MG63 (cell line): ENCODE data around the gene C2orf92. TPM values are rescaled to one million over a fixed set of nuclear protein-coding genes. Genes with fewer than 3 reads are reported as not detected.
"Not testable (repeated sequence)": the region's sequence is repeated elsewhere in the genome, so short reads cannot be mapped to it uniquely, and the experiment has no call there.

Source experiments
- DNase-seq: peaks from one replicate; pipeline ENCODE4 v3.0.0-alpha.2; 2020
- H3K27me3 ChIP-seq: fragments of 250-450 bp; sonication (Bioruptor Pico); 2 replicates; pipeline ENCODE4 v1.5.1; 2020; ENCODE audit warnings: mild to moderate bottlenecking, moderate library complexity
- H3K36me3 ChIP-seq: fragments of 250-450 bp; sonication (Bioruptor Pico); 2 replicates; pipeline ENCODE4 v1.5.1; 2020; ENCODE audit warnings: mild to moderate bottlenecking, moderate library complexity
- H3K4me3 ChIP-seq: fragments of 250-450 bp; sonication (Bioruptor Pico); 2 replicates; pipeline ENCODE4 v1.5.1; 2020; ENCODE audit warnings: mild to moderate bottlenecking, moderate library complexity
- H3K9me3 ChIP-seq: fragments of 250-450 bp; sonication (Bioruptor Pico); 2 replicates; pipeline ENCODE4 v1.5.1; 2020; ENCODE audit warnings: mild to moderate bottlenecking, moderate library complexity
- total RNA-seq: library from RNA; depleted of rRNA; stranded (reverse); fragments of >200 nt; shearing (Covaris generic); gene quantifications from 2 replicates; pipeline ENCODE4 v1.2.3, GENCODE V29; 2014; ENCODE audit warnings: low replicate concordance

The C2orf92 gene
- total RNA-seq, 1 experiment from 2014 or later: not detected

GRCh38 chr2:97702731-97703470, 33.4 kb downstream of the C2orf92 start:
- DNase-seq: no peak
- H3K4me3 ChIP-seq: no peak overlapping the region

GRCh38 chr2:97703741-97704140, 34.2 kb downstream of the C2orf92 start:
- Histone ChIP-seq H3K4me3 (no peak overlapping the region), H3K36me3 (no peaks in the 10 kb centered on the region), H3K9me3 (no peaks in the 10 kb centered on the region), H3K27me3 (no peaks in the 10 kb centered on the region)
- no peak for DNase-seq

More at GRCh38 chr2:97702731-97703470, 33.4 kb downstream of the C2orf92 start:
- Histone ChIP-seq H3K36me3 (no peaks in the 10 kb centered on the region), H3K9me3 (no peaks in the 10 kb centered on the region), H3K27me3 (no peaks in the 10 kb centered on the region)

GRCh38 chr2:97704989-97705388, 35.5 kb downstream of the C2orf92 start:
- Histone ChIP-seq H3K27me3 (no peaks in the 10 kb centered on the region; the same call in 1 of the 2 replicates), H3K4me3 (no peak overlapping the region), H3K36me3 (no peaks in the 10 kb centered on the region), H3K9me3 (no peaks in the 10 kb centered on the region)
- no peak for DNase-seq

GRCh38 chr2:97706112-97706511, 36.6 kb downstream of the C2orf92 start:
- no peaks in the 10 kb centered on the region; the same call in 1 of the 2 replicates for H3K27me3 ChIP-seq
- no peak for DNase-seq
- H3K4me3 ChIP-seq: no peak overlapping the region
- no peaks in the 10 kb centered on the region for H3K36me3 ChIP-seq
- H3K9me3 ChIP-seq: no peaks in the 10 kb centered on the region

- DNase-seq: no peak
- no peaks in the 10 kb centered on the region for H3K36me3 ChIP-seq
Observed at GRCh38 chr2:97706708-97707345, 37.3 kb downstream of the C2orf92 start.

GRCh38 chr2:97707362-97708047, 38.0 kb downstream of the C2orf92 start:
- no peaks in the 10 kb centered on the region; the same call in 1 of the 2 replicates for H3K27me3 ChIP-seq
- H3K4me3 ChIP-seq: no peak overlapping the region
- H3K36me3 ChIP-seq: no peaks in the 10 kb centered on the region
- DNase-seq: no peak
- no peaks in the 10 kb centered on the region for H3K9me3 ChIP-seq

More at GRCh38 chr2:97706708-97707345, 37.3 kb downstream of the C2orf92 start:
- H3K4me3 ChIP-seq: no peak overlapping the region
- H3K9me3 ChIP-seq: no peaks in the 10 kb centered on the region
- H3K27me3 ChIP-seq: no peaks in the 10 kb centered on the region; the same call in 1 of the 2 replicates

GRCh38 chr2:97708048-97708380, 38.5 kb downstream of the C2orf92 start:
- no peaks in the 10 kb centered on the region; the same call in 1 of the 2 replicates for H3K27me3 ChIP-seq
- H3K36me3 ChIP-seq: no peaks in the 10 kb centered on the region
- no peak for DNase-seq
- H3K9me3 ChIP-seq: no peaks in the 10 kb centered on the region
- no peak overlapping the region for H3K4me3 ChIP-seq

- no peaks in the 10 kb centered on the region for H3K9me3 ChIP-seq
- H3K4me3 ChIP-seq: no peak overlapping the region
- no peaks in the 10 kb centered on the region for H3K36me3 ChIP-seq
- DNase-seq: no peak
- no peaks in the 10 kb centered on the region; the same call in 1 of the 2 replicates for H3K27me3 ChIP-seq
Observed at GRCh38 chr2:97708608-97709007, 39.1 kb downstream of the C2orf92 start.

GRCh38 chr2:97711394-97711711, 41.8 kb downstream of the C2orf92 start:
- Histone ChIP-seq H3K9me3 (no peaks in the 10 kb centered on the region), H3K4me3 (no peak overlapping the region), H3K27me3 (no peaks in the 10 kb centered on the region; the same call in 1 of the 2 replicates), H3K36me3 (no peaks in the 10 kb centered on the region)
- no peak for DNase-seq

GRCh38 chr2:97712175-97712574, 42.7 kb downstream of the C2orf92 start:
- DNase-seq, H3K9me3 ChIP-seq, H3K4me3 ChIP-seq, H3K36me3 ChIP-seq, H3K27me3 ChIP-seq: not testable (repeated sequence)

GRCh38 chr2:97712693-97713295, 43.3 kb downstream of the C2orf92 start:
- DNase-seq: no peak

GRCh38 chr2:97713296-97714083, 44.0 kb downstream of the C2orf92 start, which contains the start of gene ZAP70:
TSS of gene ZAP70 (plus strand) at chr2:97713576. CDS start at chr2:97724037, 10,461 bp downstream.
- no peak within 1 kb of the TSS for H3K4me3 ChIP-seq

More at GRCh38 chr2:97712693-97713295, 43.3 kb downstream of the C2orf92 start:
- no peaks in the 10 kb centered on the region for H3K36me3 ChIP-seq
- H3K9me3 ChIP-seq: no peaks in the 10 kb centered on the region
- no peak overlapping the region for H3K4me3 ChIP-seq
- no peaks in the 10 kb centered on the region; the same call in 1 of the 2 replicates for H3K27me3 ChIP-seq

GRCh38 chr2:97714084-97714949, 44.8 kb downstream of the C2orf92 start:
- Histone ChIP-seq H3K9me3 (no peaks in the 10 kb centered on the region), H3K36me3 (no peaks in the 10 kb centered on the region), H3K27me3 (no peaks in the 10 kb centered on the region; the same call in 1 of the 2 replicates), H3K4me3 (no peak overlapping the region)
- no peak for DNase-seq

More at GRCh38 chr2:97713296-97714083, 44.0 kb downstream of the C2orf92 start, which contains the start of gene ZAP70:
- no peak for DNase-seq
- Histone ChIP-seq H3K27me3 (no peaks in the 10 kb centered on the region; the same call in 1 of the 2 replicates), H3K36me3 (no peaks in the 10 kb centered on the region), H3K9me3 (no peaks in the 10 kb centered on the region)

- H3K27me3 ChIP-seq: no peaks in the 10 kb centered on the region
- DNase-seq: no peak
Observed at GRCh38 chr2:97714950-97715652, 45.6 kb downstream of the C2orf92 start.

More at GRCh38 chr2:97714950-97715652, 45.6 kb downstream of the C2orf92 start:
- Histone ChIP-seq H3K36me3 (no peaks in the 10 kb centered on the region), H3K4me3 (no peak overlapping the region), H3K9me3 (no peaks in the 10 kb centered on the region)
